Heart left ventricle (tissue), 16 donors: ENCODE results near the gene BUB1. TPM values are rescaled to one million over a fixed set of nuclear protein-coding genes. Genes with fewer than 3 reads are reported as not detected.

Experiments used
- ATAC-seq, 4 donors: fragments of 200-7000 bp; cut with Tn5 transposase; one replicate each; pipeline ENCODE4 v1.9.1; 2020 to 2022; ENCODE audit warnings: moderate library complexity in 4 of 4, mild to moderate bottlenecking in 3 of 4, moderate number of reproducible peaks in 1 of 4
- DNase-seq, 5 donors: peaks; one replicate each; pipeline ENCODE4 v3.0.0-alpha.2; 2020
- H3K27ac ChIP-seq, 12 donors: fragments of 200-600 bp; sonication (generic) in 4 of 12; one replicate each; pipeline versions ENCODE4 v1.5.0 to v1.8.0; 2016 to 2022; ENCODE audit warnings: mild to moderate bottlenecking in 2 of 12
- H3K27me3 ChIP-seq, 9 donors: fragments of 200-600 bp; sonication (generic) in 2 of 9; one replicate each; pipeline versions ENCODE4 v1.5.1 to v1.8.0; 2016 to 2022; ENCODE audit warnings: mild to moderate bottlenecking in 3 of 9
- H3K36me3 ChIP-seq, 9 donors: fragments of 200-600 bp; sonication (generic) in 2 of 9; one replicate each; pipeline versions ENCODE4 v1.5.0 to v1.8.0; 2018 to 2022; ENCODE audit warnings: mild to moderate bottlenecking in 2 of 9
- H3K4me1 ChIP-seq, 12 donors: fragments of 200-600 bp; sonication (generic) in 4 of 12; one replicate each; pipeline versions ENCODE4 v1.5.0 to v1.8.0; 2016 to 2022; ENCODE audit warnings: mild to moderate bottlenecking in 3 of 12
- H3K4me3 ChIP-seq, 12 donors: fragments of 200-600 bp; sonication (generic) in 4 of 12; one replicate each; pipeline versions ENCODE4 v1.5.0 to v1.8.0; 2017 to 2022; ENCODE audit warnings: mild to moderate bottlenecking in 9 of 12, moderate library complexity in 4 of 12
- H3K9me3 ChIP-seq, 12 donors: fragments of 200-600 bp; sonication (generic) in 4 of 12; one replicate each; pipeline versions ENCODE4 v1.5.0 to v1.8.0; 2016 to 2022; ENCODE audit warnings: mild to moderate bottlenecking in 1 of 12
- POLR2A ChIP-seq, 2 donors: fragments of 450-650 bp; IDR thresholded peaks; one replicate each; pipeline ENCODE4 v1.6.1; 2017; ENCODE audit warnings: antibody characterized with exemption in 2 of 2, mild to moderate bottlenecking in 2 of 2, moderate library complexity in 2 of 2
- WGBS, 4 donors: extraction: QIAGEN DNeasy Blood & Tissue Kit in 2 of 4; methylation state at CpG; one replicate each; pipeline versions ENCODE4 v1.1.5 to v1.1.7; 2013 to 2018; 5-methylcytosine and 5-hydroxymethylcytosine counted together
- intact Hi-C, 10 donors: fragments of 100-400 bp; cut with DNase I; formaldehyde crosslinking; loops; one replicate each; pipeline versions ENCODE4 v1.11.1 to v1.14.2; 2022
- polyA plus RNA-seq, 2 donors: library from polyadenylated mRNA; stranded (reverse); fragments of 200-250 nt; gene quantifications; one replicate each; pipeline ENCODE4 v1.2.3, GENCODE V29; 2013
- total RNA-seq, 9 donors: library from RNA; depleted of rRNA in 2 of 9; stranded (reverse); fragments of >200 nt in 2 of 9; fragmentation: NEBNext Ultra II Directional in 3 of 9; extraction: Animal tissue kit (Norgen Biotek cat#: 25700) in 3 of 9; gene quantifications; one replicate each; pipeline versions ENCODE4 v1.1.0 to v1.2.4, GENCODE V29; 2016 to 2023
- TF ChIP-seq, protein P1 (sequence below), 12 donors: fragments of 200-600 bp; sonication (generic) in 4 of 12; IDR thresholded peaks; one replicate each; pipeline versions ENCODE4 v1.5.0 to v1.8.0; 2018 to 2022; ENCODE audit warnings: antibody characterized with exemption in 12 of 12, mild to moderate bottlenecking in 5 of 12
- donor health status: ischemic (EF 13 %, LVEDD 7.1; RV severe dilation, severe dysfunction).
- donor health status: healthy with polysubstance abuse.
- donor health status: DM: no; HTN: yes; CAD: no.
- donor health status: DM: no; HTN: no; CAD: no.
- donor health status: ischemic (EF 25% LVEDD 6.9; RV normal size, moderate dysfunction).
- donor health status: ischemic (EF 25% LVEDD 5.7; RV mildly dilated, moderate dysfunction).
- donor health status: healthy.
- donor health status: DM: yes; HTN: yes; CAD: no.
- donor health status: ischemic (EF 35%, LVEDD 5.7; RV mildly dilated, moderate dysfunction).
- donor health status: nonischemic (EF 11% LVEDD 7.7; RV severe dilation, severe dysfunction).
- donor health status: DM: yes; HTN: yes; CAD: no.
- donor health status: PGD.
- donor health status: ischemic (EF 29% LVEDD 5.4; RV normal size, mild dysfunction).
- donor health status: nonischemic (EF 23%, LVEDD 6.1; RV moderate dilation, normal function).

Gene BUB1
- total and polyA plus RNA-seq, 11 donors, result 0.11 to 8.3 (median 0.91) TPM; not detected in 1

DNA sequence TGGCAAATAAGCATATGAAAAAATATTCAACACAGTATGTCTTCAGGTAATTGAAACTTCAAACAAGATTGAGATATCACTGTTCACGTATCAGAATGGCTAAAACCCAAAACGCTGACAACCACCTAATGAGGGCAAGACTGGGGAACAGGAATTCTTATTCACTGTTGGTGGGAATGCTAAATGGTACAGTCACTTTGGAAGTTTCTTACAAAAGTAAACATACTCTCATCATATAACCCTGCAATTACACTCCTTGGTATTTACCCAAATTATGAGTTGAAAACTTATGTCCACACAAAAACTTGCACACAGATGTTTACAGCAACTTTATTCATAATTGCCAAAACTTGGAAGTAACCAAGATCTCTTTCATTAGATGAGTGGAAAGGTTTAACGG lies 30.1 kb downstream of the BUB1 start:
- intact Hi-C loops, result no loop called here
- WGBS, 4 donors, result 95 to 99% (median 96%) methylated on average over 3 of the region's 3 CpGs
- no peak for DNase-seq

DNA sequence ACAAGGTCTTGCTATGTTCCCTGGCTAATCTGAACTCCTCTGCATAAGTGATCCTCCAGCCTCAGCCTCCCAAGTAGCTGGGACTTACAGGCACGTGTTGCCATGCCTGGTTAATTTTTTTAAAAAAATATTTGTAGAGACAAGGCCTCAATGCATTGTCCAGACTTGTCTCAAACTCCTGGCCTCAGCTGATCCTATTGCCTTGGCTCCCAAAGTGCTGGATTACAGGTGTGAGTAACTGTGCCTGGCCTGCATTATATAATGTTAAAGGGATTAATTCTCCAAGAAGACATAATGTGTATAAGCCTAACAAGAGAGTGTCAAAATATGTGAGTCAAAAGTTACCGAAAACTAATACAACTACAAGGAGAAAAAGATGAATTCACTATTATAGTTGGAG lies 32.2 kb downstream of the BUB1 start:
- peaks cover 0 to 11% (median 0%) of the 10 kb centered on the region in 9 donors for H3K36me3 ChIP-seq
- 94 to 98% (median 95%) methylated on average over 2 of the region's 2 CpGs for WGBS, 4 donors
- intact Hi-C loops, result no loop called here

More for the DNA sequence above, 30.1 kb downstream of the BUB1 start:
- Histone ChIP-seq H3K4me1 (no peaks in the 10 kb centered on the region), H3K27ac (no peak overlapping the region), H3K4me3 (no peak overlapping the region), H3K9me3 (no peaks in the 10 kb centered on the region), H3K27me3 (no peaks in the 10 kb centered on the region), H3K36me3 (peaks cover 0 to 8% (median 0%) of the 10 kb centered on the region in 9 donors)
- no peak for ATAC-seq
- TF ChIP-seq POLR2A (IDR thresholded peaks at IDR 0.05), result no peak
- TF ChIP-seq, protein P1, sequence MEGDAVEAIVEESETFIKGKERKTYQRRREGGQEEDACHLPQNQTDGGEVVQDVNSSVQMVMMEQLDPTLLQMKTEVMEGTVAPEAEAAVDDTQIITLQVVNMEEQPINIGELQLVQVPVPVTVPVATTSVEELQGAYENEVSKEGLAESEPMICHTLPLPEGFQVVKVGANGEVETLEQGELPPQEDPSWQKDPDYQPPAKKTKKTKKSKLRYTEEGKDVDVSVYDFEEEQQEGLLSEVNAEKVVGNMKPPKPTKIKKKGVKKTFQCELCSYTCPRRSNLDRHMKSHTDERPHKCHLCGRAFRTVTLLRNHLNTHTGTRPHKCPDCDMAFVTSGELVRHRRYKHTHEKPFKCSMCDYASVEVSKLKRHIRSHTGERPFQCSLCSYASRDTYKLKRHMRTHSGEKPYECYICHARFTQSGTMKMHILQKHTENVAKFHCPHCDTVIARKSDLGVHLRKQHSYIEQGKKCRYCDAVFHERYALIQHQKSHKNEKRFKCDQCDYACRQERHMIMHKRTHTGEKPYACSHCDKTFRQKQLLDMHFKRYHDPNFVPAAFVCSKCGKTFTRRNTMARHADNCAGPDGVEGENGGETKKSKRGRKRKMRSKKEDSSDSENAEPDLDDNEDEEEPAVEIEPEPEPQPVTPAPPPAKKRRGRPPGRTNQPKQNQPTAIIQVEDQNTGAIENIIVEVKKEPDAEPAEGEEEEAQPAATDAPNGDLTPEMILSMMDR (IDR thresholded peaks at IDR 0.05), result no peak

DNA sequence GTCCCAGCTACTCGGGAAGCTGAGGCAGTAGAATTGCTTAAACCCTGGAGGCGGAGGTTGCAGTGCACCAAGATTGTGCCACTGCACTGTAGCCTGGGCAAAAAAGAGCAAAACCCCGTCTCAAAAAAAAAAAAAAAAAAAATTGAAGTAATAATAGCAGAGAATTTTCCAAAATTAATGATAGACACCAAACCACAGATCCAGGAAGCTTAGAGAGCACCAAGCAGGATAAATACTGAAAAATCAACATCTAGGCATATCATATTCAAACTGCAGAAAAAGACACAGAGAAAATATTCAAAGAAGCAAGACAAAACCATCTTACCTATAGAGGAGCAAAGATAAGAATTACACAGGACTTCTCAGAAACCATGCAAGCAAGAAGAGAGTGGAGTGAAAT lies 33.5 kb downstream of the BUB1 start:
- TF ChIP-seq POLR2A (IDR thresholded peaks at IDR 0.05), result no peak
- TF ChIP-seq, protein P1 (IDR thresholded peaks at IDR 0.05), result no peak
- no peaks in the 10 kb centered on the region for H3K9me3 ChIP-seq
- no peak overlapping the region for H3K4me3 ChIP-seq
- H3K4me1 ChIP-seq, result no peaks in the 10 kb centered on the region
- no peaks in the 10 kb centered on the region for H3K27me3 ChIP-seq
- H3K27ac ChIP-seq, result no peak overlapping the region
- no peak for DNase-seq
- intact Hi-C loops, result no loop called here
- ATAC-seq, result no peak
- H3K36me3 ChIP-seq, result peaks cover 0 to 11% (median 0%) of the 10 kb centered on the region in 9 donors
- WGBS, 4 donors, result 94 to 99% (median 97%) methylated on average over 3 of the region's 3 CpGs

More for the DNA sequence above, 32.2 kb downstream of the BUB1 start:
- ATAC-seq (no peak), DNase-seq (no peak)
- Histone ChIP-seq H3K27me3 (no peaks in the 10 kb centered on the region), H3K4me1 (no peaks in the 10 kb centered on the region), H3K27ac (no peak overlapping the region), H3K4me3 (no peak overlapping the region), H3K9me3 (no peaks in the 10 kb centered on the region)
- no peak for TF ChIP-seq POLR2A (IDR thresholded peaks at IDR 0.05)
- TF ChIP-seq, protein P1 (IDR thresholded peaks at IDR 0.05), result no peak

DNA sequence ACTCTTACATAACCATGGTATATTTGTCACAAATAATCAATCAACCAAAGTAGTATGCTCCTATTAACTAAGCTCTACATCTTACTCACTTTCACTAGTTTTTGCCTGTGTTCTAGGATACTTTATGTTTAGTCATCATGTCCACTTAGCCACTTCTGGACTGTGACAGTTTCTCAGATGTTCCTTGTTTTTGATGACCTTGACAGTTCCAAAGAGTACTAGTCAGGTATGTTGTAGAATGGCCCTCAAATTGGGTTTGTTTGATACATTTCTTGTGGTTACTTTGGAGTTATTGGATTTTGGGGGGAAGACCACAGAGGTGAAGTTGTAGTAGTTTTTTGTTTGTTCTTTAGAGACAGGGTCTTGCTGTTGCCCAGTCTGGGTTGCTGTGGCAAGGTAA lies 35.5 kb downstream of the BUB1 start:
- no peak for ATAC-seq
- no peaks in the 10 kb centered on the region for H3K27me3 ChIP-seq
- H3K4me1 ChIP-seq, result no peaks in the 10 kb centered on the region
- H3K27ac ChIP-seq, result no peak overlapping the region
- intact Hi-C loops, result no loop called here
- H3K4me3 ChIP-seq, result no peak overlapping the region
- H3K9me3 ChIP-seq, result no peaks in the 10 kb centered on the region
- DNase-seq, result no peak
- TF ChIP-seq, protein P1 (IDR thresholded peaks at IDR 0.05), result no peak
- no peak for TF ChIP-seq POLR2A (IDR thresholded peaks at IDR 0.05)
- peaks cover 0 to 19% (median 0%) of the 10 kb centered on the region in 9 donors for H3K36me3 ChIP-seq
